HUDEP-2 (cell line): Measurements from ENCODE around the gene MAP3K19.
A peak's percentile ranks its signal among the peaks of the same experiment; 100 is the strongest.
"Not testable (repeated sequence)": the region's sequence is repeated elsewhere in the genome, so short reads cannot be mapped to it uniquely, and the experiment has no call there.

Source experiments
- DNase-seq, 76 experiments: peaks; one replicate each; lab custom pipeline; 2025; ENCODE audit not compliant: unreplicated experiment in 76 of 76; lab: John Stamatoyannopoulos, UW

Gene MAP3K19

GRCh38 chr2:134999521-134999920 lies 47.7 kb downstream of the MAP3K19 start:
- no peak for DNase-seq

GRCh38 chr2:134988994-134989605 lies 58.1 kb downstream of the MAP3K19 start:
- DNase-seq: peak in 6 of 76 experiments; percentile 0 to 26 (median 10)

DNA sequence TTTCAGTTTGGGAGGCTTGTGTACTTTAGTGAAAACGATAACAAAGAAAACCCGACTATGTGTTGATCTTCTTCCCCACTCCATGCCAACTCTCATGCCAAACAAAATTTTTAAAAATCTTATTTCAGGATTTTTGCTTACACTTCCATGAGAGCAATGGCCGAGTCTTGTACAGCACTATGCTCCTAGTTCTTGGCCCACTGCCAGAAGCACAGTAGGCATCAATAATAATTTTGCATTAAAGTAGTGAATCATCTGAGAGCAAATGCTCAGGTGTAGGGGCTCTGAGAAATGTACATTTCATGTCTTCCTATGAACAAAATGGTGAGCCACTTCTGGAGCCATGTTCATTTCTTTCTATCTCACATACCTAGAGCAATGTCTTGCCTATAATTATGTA lies 62.2 kb downstream of the MAP3K19 start:
- DNase-seq: no peak

- DNase-seq: no peak
Measured at GRCh38 chr2:134982603-134983002, 64.6 kb downstream of the MAP3K19 start.

- no peak for DNase-seq
Measured at GRCh38 chr2:134980639-134981038, 66.6 kb downstream of the MAP3K19 start.

- DNase-seq: no peak
Measured at GRCh38 chr2:134979221-134979620, 68.0 kb downstream of the MAP3K19 start.

GRCh38 chr2:134977104-134977503 lies 70.1 kb downstream of the MAP3K19 start:
- not testable (repeated sequence) for DNase-seq

- DNase-seq: no peak
Measured at GRCh38 chr2:134976074-134976702, 71.1 kb downstream of the MAP3K19 start.

- DNase-seq: no peak
Measured at GRCh38 chr2:134975281-134976009, 71.8 kb downstream of the MAP3K19 start.

DNA sequence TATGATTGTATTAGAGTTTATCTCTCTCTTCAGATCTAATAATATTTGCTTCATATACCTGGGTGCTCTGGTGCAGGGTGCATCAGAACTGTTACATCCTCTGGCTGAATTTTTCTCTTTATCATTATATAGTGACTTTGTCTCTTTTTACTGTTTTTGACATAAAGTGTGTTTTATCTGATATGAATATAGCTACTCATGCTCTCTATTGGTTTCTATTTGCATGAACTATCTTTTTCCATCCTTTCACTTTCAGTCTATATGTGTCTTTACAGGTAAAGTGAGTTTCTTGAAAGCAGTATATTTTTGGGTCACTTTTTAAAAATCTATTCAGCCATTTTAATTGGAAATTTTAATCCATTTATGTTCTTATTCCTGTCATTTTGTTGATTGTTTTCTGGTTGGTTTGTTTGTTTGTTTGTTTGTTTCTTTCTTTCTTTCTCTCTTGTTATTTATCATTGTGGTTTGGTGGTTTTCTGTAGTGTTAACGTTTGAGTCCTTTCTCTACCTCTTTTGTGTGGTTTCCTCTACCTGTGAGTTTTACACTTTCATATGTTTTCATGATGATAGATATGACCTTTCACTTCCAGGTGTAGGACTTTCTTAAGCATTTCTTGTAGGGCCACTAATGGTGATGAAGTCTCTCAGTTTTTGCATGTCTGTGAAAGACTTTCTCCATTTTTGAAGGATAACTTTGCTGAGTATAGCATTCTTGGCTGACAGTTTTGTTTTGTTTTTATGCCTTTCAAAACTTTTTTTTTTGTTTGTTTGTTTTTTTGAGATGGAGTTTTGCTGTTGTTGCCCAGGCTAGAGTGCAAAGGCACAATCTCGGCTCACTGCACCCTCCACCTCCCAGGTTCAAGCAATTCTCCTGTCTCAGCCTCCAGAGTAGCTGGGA lies 73.8 kb downstream of the MAP3K19 start:
- DNase-seq: no peak

GRCh38 chr2:134967166-134967565 lies 80.1 kb downstream of the MAP3K19 start:
- not testable (repeated sequence) for DNase-seq

DNA sequence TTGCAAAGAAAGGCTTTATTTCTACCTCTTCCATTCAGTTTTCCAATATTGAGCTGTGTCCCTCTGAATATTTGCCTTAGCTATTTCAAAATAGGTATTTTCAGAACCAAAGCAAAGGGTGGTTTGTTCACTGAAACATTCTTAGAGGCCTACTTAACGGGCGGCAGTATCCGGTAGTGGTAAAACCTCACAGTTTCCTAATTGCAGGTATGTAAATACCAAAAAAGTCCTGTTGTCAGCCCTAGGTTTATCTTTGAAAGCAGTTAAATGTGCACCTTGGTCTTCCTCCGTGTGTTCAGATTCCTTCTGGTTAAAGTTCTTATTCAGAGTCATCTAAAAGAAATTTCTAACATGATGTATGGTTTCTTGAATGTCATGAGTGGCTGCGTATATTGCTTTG lies 89.8 kb downstream of the MAP3K19 start:
- no peak for DNase-seq

- DNase-seq: no peak
Measured at GRCh38 chr2:134955744-134956143, 91.5 kb downstream of the MAP3K19 start.

GRCh38 chr2:134954065-134954464 lies 93.2 kb downstream of the MAP3K19 start:
- DNase-seq: no peak

DNA sequence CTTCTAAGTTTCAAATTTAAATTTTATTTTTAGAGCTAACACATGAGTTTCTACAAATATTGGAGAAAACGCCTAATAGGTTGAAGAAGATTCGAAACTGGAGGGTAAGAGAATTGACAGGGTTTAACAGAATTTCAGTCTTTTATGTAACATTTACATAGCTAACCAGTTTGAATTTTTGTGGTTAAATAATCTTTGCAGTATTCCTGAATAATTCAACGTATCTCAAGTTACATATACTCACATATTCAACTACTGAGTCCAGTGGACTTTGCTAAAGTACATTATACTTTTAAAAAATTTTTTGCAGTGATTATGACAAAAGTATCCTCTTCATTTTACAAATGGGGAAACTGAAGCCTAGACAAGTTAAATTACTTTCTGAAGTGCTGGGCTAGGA lies 94.6 kb downstream of the MAP3K19 start:
- no peak for DNase-seq

GRCh38 chr2:134950886-134951285 lies 96.4 kb downstream of the MAP3K19 start:
- no peak for DNase-seq

DNA sequence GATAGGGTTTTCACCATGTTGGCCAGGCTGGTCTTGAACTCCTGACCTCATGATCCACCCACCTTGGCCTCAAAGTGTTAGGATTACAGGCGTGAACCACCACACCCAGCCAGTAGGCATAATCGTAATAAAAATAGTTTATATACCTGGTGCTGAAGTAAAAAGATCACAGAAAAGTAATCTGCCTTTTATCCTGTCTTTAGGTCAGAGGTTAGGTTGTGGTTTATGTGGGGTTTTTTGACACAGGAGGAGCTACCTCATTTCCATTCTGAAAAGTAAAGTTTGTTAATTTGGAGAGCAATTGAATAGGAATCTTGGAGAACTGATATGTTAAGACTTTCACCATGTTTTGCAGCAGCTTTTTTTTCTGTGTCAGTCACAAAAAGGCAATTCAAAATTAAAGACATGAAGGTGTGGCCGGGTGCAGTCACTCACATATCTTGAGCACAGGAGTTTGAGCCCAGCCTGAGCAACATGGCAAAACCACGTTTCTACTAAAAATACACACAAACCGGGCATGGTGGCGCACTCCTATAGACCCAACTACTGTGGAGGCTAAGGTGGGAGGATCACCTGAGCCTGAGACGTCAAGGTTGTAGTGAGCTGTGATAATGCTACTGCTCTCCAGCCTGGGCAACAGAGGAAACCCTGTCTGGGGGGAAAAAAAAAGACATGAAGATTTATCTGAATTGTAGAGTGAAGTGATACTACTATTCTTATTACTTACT lies 97.1 kb downstream of the MAP3K19 start:
- no peak for DNase-seq

- DNase-seq: no peak
Measured at GRCh38 chr2:134946073-134946472, 101.2 kb downstream of the MAP3K19 start.

DNA sequence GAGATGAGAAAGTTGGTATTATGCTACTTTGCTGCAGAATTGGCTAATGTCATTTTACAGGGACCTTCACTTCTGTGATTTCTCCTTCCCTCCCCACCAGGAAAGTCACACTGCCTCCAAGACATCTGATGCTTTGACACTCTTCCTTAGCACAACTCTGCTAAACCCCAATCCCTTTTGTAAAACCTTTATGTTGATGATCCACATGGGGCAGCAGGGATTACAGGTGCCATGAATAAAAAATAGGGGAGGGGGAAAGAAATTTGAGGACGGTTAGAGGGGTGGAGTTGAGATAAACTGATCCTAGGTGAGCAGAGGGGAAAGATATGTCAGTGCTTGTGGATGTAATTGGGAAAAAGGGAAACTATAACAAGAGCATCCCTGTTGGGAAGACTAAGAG lies 102.3 kb downstream of the MAP3K19 start:
- no peak for DNase-seq

DNA sequence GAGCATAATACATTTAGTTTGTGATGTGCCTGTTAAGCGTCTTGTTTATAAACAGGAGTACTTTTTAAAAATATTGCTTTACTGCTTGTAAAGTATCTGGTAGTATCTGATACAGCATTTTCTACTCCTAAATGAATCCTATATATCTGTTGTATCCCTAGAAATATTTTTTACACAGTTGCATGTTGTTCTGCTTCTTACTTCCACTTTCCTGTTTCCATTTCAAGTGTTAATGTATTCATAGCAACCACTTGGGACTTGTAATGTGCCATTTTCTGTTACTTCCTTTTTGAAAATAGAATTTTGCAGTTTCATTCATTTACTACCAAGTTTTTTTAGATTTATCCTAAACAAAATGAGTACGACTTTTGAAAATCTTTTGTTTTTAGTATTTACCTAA lies 103.7 kb downstream of the MAP3K19 start:
- no peak for DNase-seq
